GM20000 (cell line): ENCODE data around the gene NKTR.
"Not testable (repeated sequence)": the region's sequence is repeated elsewhere in the genome, so short reads cannot be mapped to it uniquely, and the experiment has no call there.

ENCODE experiments used
- DNase-seq: peaks from one replicate; pipeline ENCODE4 v3.0.0; 2012; ENCODE audit warnings: low spot score
- TF ChIP-seq, protein P1 (sequence below): IDR thresholded peaks from 2 replicates; pipeline ENCODE4 v1.5.1; 2012; ENCODE audit warnings: mild to moderate bottlenecking, control low read depth; ENCODE audit errors: extremely low read depth, missing control alignments

NKTR gene

DNA sequence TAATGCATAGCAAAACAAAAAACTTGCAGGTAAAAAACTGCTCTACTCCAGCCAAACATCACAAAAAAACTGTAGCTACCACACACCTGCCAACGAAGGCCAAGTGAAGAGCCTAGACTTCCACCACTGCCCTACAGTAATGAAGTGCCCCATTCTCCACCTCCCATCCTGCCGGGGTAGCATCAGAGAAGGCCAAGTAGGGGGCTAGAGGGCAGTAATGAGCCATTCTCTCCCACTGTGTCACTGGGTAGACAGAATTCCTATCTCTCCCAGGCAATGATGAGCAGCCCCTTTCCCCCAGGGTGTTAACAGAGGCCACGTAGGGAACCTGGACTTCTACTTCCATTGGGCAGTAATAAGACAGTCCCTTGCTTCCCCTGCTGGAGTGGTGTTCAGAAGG lies 28.2 kb upstream of the NKTR start:
- TF ChIP-seq, protein P1, sequence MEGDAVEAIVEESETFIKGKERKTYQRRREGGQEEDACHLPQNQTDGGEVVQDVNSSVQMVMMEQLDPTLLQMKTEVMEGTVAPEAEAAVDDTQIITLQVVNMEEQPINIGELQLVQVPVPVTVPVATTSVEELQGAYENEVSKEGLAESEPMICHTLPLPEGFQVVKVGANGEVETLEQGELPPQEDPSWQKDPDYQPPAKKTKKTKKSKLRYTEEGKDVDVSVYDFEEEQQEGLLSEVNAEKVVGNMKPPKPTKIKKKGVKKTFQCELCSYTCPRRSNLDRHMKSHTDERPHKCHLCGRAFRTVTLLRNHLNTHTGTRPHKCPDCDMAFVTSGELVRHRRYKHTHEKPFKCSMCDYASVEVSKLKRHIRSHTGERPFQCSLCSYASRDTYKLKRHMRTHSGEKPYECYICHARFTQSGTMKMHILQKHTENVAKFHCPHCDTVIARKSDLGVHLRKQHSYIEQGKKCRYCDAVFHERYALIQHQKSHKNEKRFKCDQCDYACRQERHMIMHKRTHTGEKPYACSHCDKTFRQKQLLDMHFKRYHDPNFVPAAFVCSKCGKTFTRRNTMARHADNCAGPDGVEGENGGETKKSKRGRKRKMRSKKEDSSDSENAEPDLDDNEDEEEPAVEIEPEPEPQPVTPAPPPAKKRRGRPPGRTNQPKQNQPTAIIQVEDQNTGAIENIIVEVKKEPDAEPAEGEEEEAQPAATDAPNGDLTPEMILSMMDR, result peak; percentile 57
- DNase-seq, result peak; percentile 43

DNA sequence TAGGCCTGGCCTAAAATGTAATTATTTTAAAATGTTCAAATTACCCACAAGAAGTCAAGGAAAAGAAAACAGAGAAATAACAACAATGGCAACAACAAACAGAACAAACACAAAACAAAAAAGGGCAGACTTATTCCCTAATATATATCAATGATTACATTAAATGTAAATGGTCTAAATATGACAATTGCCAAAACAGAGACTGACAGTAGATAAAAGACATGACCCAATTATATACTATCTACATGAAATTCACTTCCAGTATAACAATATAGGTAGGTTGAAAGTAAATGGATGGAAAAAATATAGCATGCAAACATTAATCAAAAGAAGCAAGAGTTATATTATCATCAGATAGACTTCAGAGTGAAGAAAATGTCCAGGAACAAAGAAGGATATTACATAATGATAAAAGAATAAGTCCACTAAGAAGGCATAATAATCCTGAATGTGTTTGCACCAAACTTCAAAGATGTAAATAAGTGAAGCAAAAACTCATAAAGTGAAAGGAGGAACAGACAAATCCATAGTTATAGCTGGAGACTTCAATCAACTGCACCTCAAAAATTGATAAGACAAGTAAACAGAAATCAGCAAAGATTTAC lies 25.2 kb upstream of the NKTR start:
- TF ChIP-seq, protein P1, result no peak
- DNase-seq, result no peak

DNA sequence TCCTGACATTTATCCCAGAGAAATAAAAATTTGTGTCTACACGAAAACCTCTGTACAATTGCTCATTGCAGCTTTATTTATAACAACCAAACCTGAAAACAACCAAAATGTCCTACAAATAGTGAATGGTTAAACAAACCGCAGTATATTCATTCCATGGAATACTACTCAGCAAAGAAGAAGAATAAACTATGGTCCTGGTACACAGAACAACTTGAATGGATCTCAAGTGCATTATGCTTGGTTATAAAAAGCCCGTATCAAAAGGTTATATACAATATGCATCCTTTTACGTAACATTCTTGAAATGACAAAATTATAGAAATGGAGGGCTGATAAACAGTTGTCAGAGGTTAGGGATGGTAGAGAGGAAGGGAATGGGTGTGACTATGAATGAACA lies 22.4 kb upstream of the NKTR start:
- DNase-seq, result no peak
- TF ChIP-seq, protein P1, result no peak

DNA sequence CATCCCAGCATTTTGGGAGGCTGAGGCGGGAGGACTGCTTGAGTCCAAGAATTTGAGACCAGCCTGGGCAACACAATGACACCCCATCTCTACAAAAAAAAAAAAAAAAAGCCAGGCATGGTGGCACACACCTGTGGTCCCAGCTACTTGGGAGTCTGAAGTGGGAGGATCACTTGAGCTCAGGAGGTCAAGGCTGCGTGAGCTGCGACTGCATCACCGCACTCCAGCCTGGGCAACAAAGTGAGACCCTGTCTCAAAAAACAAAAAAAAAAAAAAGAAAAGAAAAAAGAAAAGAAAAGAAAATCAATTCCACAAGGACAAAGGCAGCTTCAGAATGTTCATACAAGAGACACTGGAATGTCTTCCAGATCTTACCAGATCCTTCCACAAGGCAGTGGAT lies 21.1 kb upstream of the NKTR start:
- DNase-seq, result not testable (repeated sequence)

DNA sequence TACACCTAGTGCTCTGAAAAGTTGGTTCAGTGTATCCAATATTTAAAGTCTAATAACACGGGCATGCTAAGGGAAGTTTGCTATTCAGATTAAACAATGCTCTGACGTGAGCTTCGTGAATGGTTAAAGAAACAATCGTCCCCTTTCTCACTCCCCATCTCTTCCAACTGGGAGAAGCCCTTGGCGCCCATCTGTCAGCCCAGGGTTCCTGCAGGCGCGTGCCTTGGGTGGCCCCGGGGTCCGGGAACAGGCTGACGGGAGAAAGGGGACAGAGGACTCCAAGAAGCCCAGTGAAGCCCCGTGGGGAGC lies 19.1 kb upstream of the NKTR start:
- TF ChIP-seq, protein P1, result no peak
- DNase-seq, result no peak

DNA sequence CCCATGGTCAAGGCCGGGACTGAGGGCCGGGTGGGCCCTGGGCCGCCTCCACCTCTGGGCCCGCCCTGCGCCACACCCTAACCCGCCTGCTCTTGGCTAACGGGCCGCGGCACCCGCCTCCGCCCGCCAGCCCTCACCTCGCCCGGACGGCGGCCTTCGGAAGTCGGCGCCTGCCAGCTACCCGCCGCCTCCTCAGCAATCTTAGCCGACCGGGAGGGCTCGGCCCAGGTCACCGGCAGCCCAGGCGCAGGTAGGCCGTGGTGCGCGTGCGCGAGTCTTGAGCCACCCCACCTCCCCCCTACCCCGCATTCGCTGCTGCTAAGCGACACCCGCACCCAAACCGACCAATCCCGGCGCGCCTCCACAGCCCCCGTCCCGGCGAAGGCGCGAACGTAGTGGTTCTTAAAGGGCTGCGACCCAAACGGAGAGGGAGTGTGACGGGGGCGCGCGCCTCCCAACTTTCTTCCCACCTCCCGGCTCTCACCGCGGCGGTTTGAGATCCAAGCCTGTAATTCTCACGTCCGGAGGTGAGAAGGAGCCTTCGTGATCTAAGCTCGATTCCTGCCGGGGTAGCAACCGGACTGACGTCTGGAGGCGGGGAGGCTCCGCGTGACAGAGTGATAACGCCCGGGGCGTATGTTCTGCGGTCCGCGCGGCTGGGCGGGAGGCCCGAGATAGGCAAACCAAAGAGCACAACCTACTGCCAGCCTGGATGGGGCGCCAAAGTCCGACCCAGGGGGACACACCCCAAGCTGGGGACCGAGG lies 18.6 kb upstream of the NKTR start, which contains the start of gene SEC22C:
Gene SEC22C, minus strand, starts transcription at position 259 of the 765 bp plus-strand sequence. CDS start 12,921 bp downstream, outside the sequence.
- DNase-seq, result peak; percentile 98
- TF ChIP-seq, protein P1, result no peak

DNA sequence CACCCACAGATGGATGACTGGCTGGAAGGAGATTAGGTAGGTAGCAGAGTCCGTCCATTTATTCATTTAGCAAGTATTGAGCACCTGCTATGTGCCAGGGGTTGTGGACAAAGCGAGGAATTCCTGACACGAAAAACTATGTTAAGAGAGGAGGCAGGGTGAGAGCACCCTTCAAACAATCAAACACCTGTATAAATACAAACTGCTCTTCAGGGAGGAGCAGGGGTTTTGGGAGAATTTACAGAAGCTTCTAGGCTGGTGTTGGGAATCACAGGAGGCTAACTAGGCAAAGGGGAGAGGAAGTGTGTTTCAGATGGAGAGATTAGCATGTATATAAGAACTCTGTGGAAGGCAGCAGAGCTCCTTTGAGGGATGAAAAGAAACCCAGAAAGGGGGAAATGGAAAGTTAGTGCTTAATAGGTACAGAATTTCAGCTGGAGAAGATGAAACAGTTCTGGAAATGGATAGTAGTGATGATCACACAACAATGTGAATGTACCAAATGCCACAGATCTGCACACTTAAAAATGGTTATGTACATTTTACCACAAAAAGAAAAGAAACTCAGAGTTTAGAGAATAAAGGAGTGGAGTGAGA lies 17.9 kb upstream of the NKTR start:
- TF ChIP-seq, protein P1, result no peak
- DNase-seq, result no peak
